ENCODE data around the gene RICTOR.

The RICTOR gene

GRCh38 chr5:39074017-39074814 lies at the start of gene RICTOR:
Gene RICTOR, minus strand, starts transcription at chr5:39074399. Its CDS starts 22 bp downstream, at chr5:39074377.
- no peaks in the 10 kb centered on the region for H3K36me3 ChIP-seq (ENCODE audit: control insufficient read depth, low read depth, low read length)
- peak within 1 kb of the TSS; percentile 71 for H3K27ac ChIP-seq (ENCODE audit: low read length)
- H3K4me3 ChIP-seq (ENCODE audit: low read length) = peak within 1 kb of the TSS; percentile 95
- H3K4me1 ChIP-seq (ENCODE audit: control insufficient read depth, low read depth, low read length) = peaks cover 10% of the 10 kb centered on the region
- H3K27me3 ChIP-seq (ENCODE audit: control insufficient read depth, insufficient read depth, low read length) = no peaks in the 10 kb centered on the region
- peak within 1 kb of the TSS; percentile 81 for H3K9ac ChIP-seq (ENCODE audit: low read length)
- H3K9me3 ChIP-seq (ENCODE audit: control insufficient read depth, low read depth, low read length) = no peaks in the 10 kb centered on the region

GRCh38 chr5:39121922-39122321 lies 47.7 kb upstream of the RICTOR start:
- no peak overlapping the region for H3K27ac ChIP-seq (ENCODE audit: low read length)
- H3K4me3 ChIP-seq (ENCODE audit: low read length) = no peak overlapping the region
- H3K9me3 ChIP-seq (ENCODE audit: control insufficient read depth, low read depth, low read length) = no peaks in the 10 kb centered on the region
- no peaks in the 10 kb centered on the region for H3K4me1 ChIP-seq (ENCODE audit: control insufficient read depth, low read depth, low read length)
- no peak overlapping the region for H3K9ac ChIP-seq (ENCODE audit: low read length)
- H3K27me3 ChIP-seq (ENCODE audit: control insufficient read depth, insufficient read depth, low read length) = no peaks in the 10 kb centered on the region
- no peaks in the 10 kb centered on the region for H3K36me3 ChIP-seq (ENCODE audit: control insufficient read depth, low read depth, low read length)

GRCh38 chr5:39121315-39121714 lies 47.1 kb upstream of the RICTOR start:
- Histone ChIP-seq H3K9me3 (ENCODE audit: control insufficient read depth, low read depth, low read length) (no peaks in the 10 kb centered on the region), H3K27ac (ENCODE audit: low read length) (no peak overlapping the region), H3K9ac (ENCODE audit: low read length) (no peak overlapping the region), H3K4me1 (ENCODE audit: control insufficient read depth, low read depth, low read length) (no peaks in the 10 kb centered on the region), H3K27me3 (ENCODE audit: control insufficient read depth, insufficient read depth, low read length) (no peaks in the 10 kb centered on the region), H3K4me3 (ENCODE audit: low read length) (no peak overlapping the region), H3K36me3 (ENCODE audit: control insufficient read depth, low read depth, low read length) (no peaks in the 10 kb centered on the region)

GRCh38 chr5:39120052-39120420 lies 45.8 kb upstream of the RICTOR start:
- no peaks in the 10 kb centered on the region for H3K36me3 ChIP-seq (ENCODE audit: control insufficient read depth, low read depth, low read length)
- no peaks in the 10 kb centered on the region for H3K4me1 ChIP-seq (ENCODE audit: control insufficient read depth, low read depth, low read length)
- no peak overlapping the region for H3K9ac ChIP-seq (ENCODE audit: low read length)
- H3K4me3 ChIP-seq (ENCODE audit: low read length) = no peak overlapping the region
- no peak overlapping the region for H3K27ac ChIP-seq (ENCODE audit: low read length)
- H3K9me3 ChIP-seq (ENCODE audit: control insufficient read depth, low read depth, low read length) = no peaks in the 10 kb centered on the region
- H3K27me3 ChIP-seq (ENCODE audit: control insufficient read depth, insufficient read depth, low read length) = no peaks in the 10 kb centered on the region

GRCh38 chr5:39119404-39120051 lies 45.3 kb upstream of the RICTOR start:
- Histone ChIP-seq H3K27ac (ENCODE audit: low read length) (no peak overlapping the region), H3K9me3 (ENCODE audit: control insufficient read depth, low read depth, low read length) (no peaks in the 10 kb centered on the region), H3K27me3 (ENCODE audit: control insufficient read depth, insufficient read depth, low read length) (no peaks in the 10 kb centered on the region), H3K36me3 (ENCODE audit: control insufficient read depth, low read depth, low read length) (no peaks in the 10 kb centered on the region), H3K4me3 (ENCODE audit: low read length) (no peak overlapping the region), H3K4me1 (ENCODE audit: control insufficient read depth, low read depth, low read length) (no peaks in the 10 kb centered on the region), H3K9ac (ENCODE audit: low read length) (no peak overlapping the region)

GRCh38 chr5:39118638-39119037 lies 44.4 kb upstream of the RICTOR start:
- Histone ChIP-seq H3K27ac (ENCODE audit: low read length) (no peak overlapping the region), H3K27me3 (ENCODE audit: control insufficient read depth, insufficient read depth, low read length) (no peaks in the 10 kb centered on the region), H3K36me3 (ENCODE audit: control insufficient read depth, low read depth, low read length) (no peaks in the 10 kb centered on the region), H3K4me3 (ENCODE audit: low read length) (no peak overlapping the region), H3K4me1 (ENCODE audit: control insufficient read depth, low read depth, low read length) (no peaks in the 10 kb centered on the region), H3K9ac (ENCODE audit: low read length) (no peak overlapping the region), H3K9me3 (ENCODE audit: control insufficient read depth, low read depth, low read length) (no peaks in the 10 kb centered on the region)

GRCh38 chr5:39117401-39117800 lies 43.2 kb upstream of the RICTOR start:
- H3K27me3 ChIP-seq (ENCODE audit: control insufficient read depth, insufficient read depth, low read length) = no peaks in the 10 kb centered on the region
- no peak overlapping the region for H3K9ac ChIP-seq (ENCODE audit: low read length)
- no peak overlapping the region for H3K4me3 ChIP-seq (ENCODE audit: low read length)
- H3K9me3 ChIP-seq (ENCODE audit: control insufficient read depth, low read depth, low read length) = no peaks in the 10 kb centered on the region
- H3K36me3 ChIP-seq (ENCODE audit: control insufficient read depth, low read depth, low read length) = no peaks in the 10 kb centered on the region
- no peak overlapping the region for H3K27ac ChIP-seq (ENCODE audit: low read length)
- no peaks in the 10 kb centered on the region for H3K4me1 ChIP-seq (ENCODE audit: control insufficient read depth, low read depth, low read length)

- H3K4me3 ChIP-seq (ENCODE audit: low read length) = no peak overlapping the region
- no peaks in the 10 kb centered on the region for H3K27me3 ChIP-seq (ENCODE audit: control insufficient read depth, insufficient read depth, low read length)
- H3K36me3 ChIP-seq (ENCODE audit: control insufficient read depth, low read depth, low read length) = no peaks in the 10 kb centered on the region
- H3K27ac ChIP-seq (ENCODE audit: low read length) = no peak overlapping the region
- no peak overlapping the region for H3K9ac ChIP-seq (ENCODE audit: low read length)
- no peaks in the 10 kb centered on the region for H3K4me1 ChIP-seq (ENCODE audit: control insufficient read depth, low read depth, low read length)
- no peaks in the 10 kb centered on the region for H3K9me3 ChIP-seq (ENCODE audit: control insufficient read depth, low read depth, low read length)
These were observed 42.4 kb upstream of the RICTOR start for GRCh38 chr5:39116344-39117170.

GRCh38 chr5:39115644-39116343 lies 41.6 kb upstream of the RICTOR start:
- H3K9me3 ChIP-seq (ENCODE audit: control insufficient read depth, low read depth, low read length) = no peaks in the 10 kb centered on the region
- no peaks in the 10 kb centered on the region for H3K27me3 ChIP-seq (ENCODE audit: control insufficient read depth, insufficient read depth, low read length)
- H3K36me3 ChIP-seq (ENCODE audit: control insufficient read depth, low read depth, low read length) = no peaks in the 10 kb centered on the region
- no peak overlapping the region for H3K4me3 ChIP-seq (ENCODE audit: low read length)
- H3K4me1 ChIP-seq (ENCODE audit: control insufficient read depth, low read depth, low read length) = no peaks in the 10 kb centered on the region
- no peak overlapping the region for H3K9ac ChIP-seq (ENCODE audit: low read length)
- no peak overlapping the region for H3K27ac ChIP-seq (ENCODE audit: low read length)

- no peaks in the 10 kb centered on the region for H3K36me3 ChIP-seq (ENCODE audit: control insufficient read depth, low read depth, low read length)
These were observed 40.0 kb upstream of the RICTOR start for GRCh38 chr5:39114155-39114554.

GRCh38 chr5:39113354-39113953 lies 39.3 kb upstream of the RICTOR start:
- Histone ChIP-seq H3K36me3 (ENCODE audit: control insufficient read depth, low read depth, low read length) (no peaks in the 10 kb centered on the region), H3K4me3 (ENCODE audit: low read length) (no peak overlapping the region), H3K9me3 (ENCODE audit: control insufficient read depth, low read depth, low read length) (no peaks in the 10 kb centered on the region), H3K27ac (ENCODE audit: low read length) (no peak overlapping the region), H3K27me3 (ENCODE audit: control insufficient read depth, insufficient read depth, low read length) (no peaks in the 10 kb centered on the region), H3K9ac (ENCODE audit: low read length) (no peak overlapping the region), H3K4me1 (ENCODE audit: control insufficient read depth, low read depth, low read length) (no peaks in the 10 kb centered on the region)

More at GRCh38 chr5:39114155-39114554, 40.0 kb upstream of the RICTOR start:
- H3K4me1 ChIP-seq (ENCODE audit: control insufficient read depth, low read depth, low read length) = no peaks in the 10 kb centered on the region
- H3K27ac ChIP-seq (ENCODE audit: low read length) = no peak overlapping the region
- no peaks in the 10 kb centered on the region for H3K9me3 ChIP-seq (ENCODE audit: control insufficient read depth, low read depth, low read length)
- H3K27me3 ChIP-seq (ENCODE audit: control insufficient read depth, insufficient read depth, low read length) = no peaks in the 10 kb centered on the region
- H3K9ac ChIP-seq (ENCODE audit: low read length) = no peak overlapping the region
- no peak overlapping the region for H3K4me3 ChIP-seq (ENCODE audit: low read length)

All from iPS-18a (cell line).